Natural killer cell treated with Interleukin-12 subunit alpha and Interleukin-12 subunit beta and Interleukin-15 and Interleukin-18, amount 100 ng/mL, for 72 hours (primary cell): ENCODE data around the gene SLC30A10. TPM values are rescaled to one million over a fixed set of nuclear protein-coding genes. Genes with fewer than 3 reads are reported as not detected.
"Not testable (repeated sequence)": the region's sequence is repeated elsewhere in the genome, so short reads cannot be mapped to it uniquely, and the experiment has no call there.

Experiments
- ATAC-seq, 2 donors: fragments of 150-1000 bp; cut with Tn5 transposase in 1 of 2; sonication (Bioruptor Pico), chemical (Tn5 transposase) in 1 of 2; 2 replicates each; pipeline ENCODE4 v1.10.0; 2021
- DNase-seq: peaks from one replicate; pipeline ENCODE4 v3.0.0; 2022; ENCODE audit warnings: low spot score
- H3K27ac Mint-ChIP-seq, 2 donors: 1 replicate in 1 of 2; 2 replicates in 1 of 2; pipeline ENCODE4 v1.8.0; 2022; ENCODE audit warnings: mixed read lengths in 2 of 2, mild to moderate bottlenecking in 1 of 2, moderate library complexity in 1 of 2
- H3K27me3 Mint-ChIP-seq, 2 donors: 1 replicate in 1 of 2; 2 replicates in 1 of 2; pipeline ENCODE4 v1.8.0; 2022; ENCODE audit warnings: mixed read lengths in 2 of 2
- H3K36me3 Mint-ChIP-seq: one replicate; pipeline ENCODE4 v1.8.0; 2022; ENCODE audit warnings: mixed read lengths
- H3K4me1 Mint-ChIP-seq, 2 donors: 1 replicate in 1 of 2; 2 replicates in 1 of 2; pipeline ENCODE4 v1.8.0; 2022; ENCODE audit warnings: low read depth in 2 of 2, mixed read lengths in 2 of 2, mild to moderate bottlenecking in 1 of 2
- H3K4me3 Mint-ChIP-seq: one replicate; pipeline ENCODE4 v1.8.0; 2022; ENCODE audit warnings: mixed read lengths
- H3K9me3 Mint-ChIP-seq: 2 replicates; pipeline ENCODE4 v1.8.0; 2022; ENCODE audit warnings: mixed read lengths
- total RNA-seq, 2 donors: library from RNA; stranded (reverse); gene quantifications; one replicate each; pipeline ENCODE4 v1.2.3, GENCODE V29; 2022

SLC30A10 gene
- total RNA-seq, 2 donors from 2014 or later: not detected

DNA sequence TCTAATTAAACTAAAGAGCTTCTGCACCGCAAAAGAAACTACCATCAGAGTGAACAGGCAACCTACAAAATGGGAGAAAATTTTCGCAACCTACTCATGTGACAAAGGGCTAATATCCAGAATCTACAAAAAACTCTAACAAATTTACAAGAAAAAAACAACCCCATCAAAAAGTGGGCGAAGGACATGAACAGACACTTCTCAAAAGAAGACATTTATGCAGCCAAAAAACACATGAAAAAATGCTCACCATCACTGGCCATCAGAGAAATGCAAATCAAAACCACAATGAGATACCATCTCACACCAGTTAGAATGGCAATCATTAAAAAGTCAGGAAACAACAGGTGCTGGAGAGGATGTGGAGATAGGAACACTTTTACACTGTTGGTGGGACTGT is 20.4 kb upstream of the SLC30A10 start:
- H3K27ac Mint-ChIP-seq, H3K36me3 Mint-ChIP-seq, DNase-seq, ATAC-seq, H3K4me3 Mint-ChIP-seq, H3K9me3 Mint-ChIP-seq, H3K4me1 Mint-ChIP-seq: not testable (repeated sequence)
- peaks cover 10 to 16% of the 10 kb centered on the region in 2 donors for H3K27me3 Mint-ChIP-seq

DNA sequence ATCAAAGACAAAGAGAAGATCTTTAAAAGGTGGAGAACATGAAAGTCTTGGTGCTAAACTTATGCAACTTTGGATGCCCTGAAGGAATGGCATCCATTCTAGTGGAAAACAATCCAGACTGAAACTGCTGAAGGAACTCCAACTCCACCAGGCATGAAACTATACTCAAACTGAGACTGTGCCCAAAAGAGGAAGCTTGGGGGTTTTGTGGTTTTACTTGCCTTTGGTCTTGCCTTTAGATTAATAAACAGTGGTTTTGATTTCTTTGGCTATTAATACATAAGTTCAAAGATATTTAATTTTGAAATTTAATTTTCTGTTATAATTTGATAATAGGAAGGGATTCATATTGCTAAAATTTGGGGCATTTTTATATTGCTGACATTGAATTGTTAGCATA is 17.4 kb upstream of the SLC30A10 start:
- ATAC-seq: no peak
- no peak overlapping the region for H3K27ac Mint-ChIP-seq
- no peak overlapping the region for H3K4me3 Mint-ChIP-seq
- no peaks in the 10 kb centered on the region for H3K36me3 Mint-ChIP-seq
- no peak for DNase-seq
- no peaks in the 10 kb centered on the region for H3K4me1 Mint-ChIP-seq
- H3K9me3 Mint-ChIP-seq: no peaks in the 10 kb centered on the region
- peaks cover 24 to 34% of the 10 kb centered on the region in 2 donors for H3K27me3 Mint-ChIP-seq

DNA sequence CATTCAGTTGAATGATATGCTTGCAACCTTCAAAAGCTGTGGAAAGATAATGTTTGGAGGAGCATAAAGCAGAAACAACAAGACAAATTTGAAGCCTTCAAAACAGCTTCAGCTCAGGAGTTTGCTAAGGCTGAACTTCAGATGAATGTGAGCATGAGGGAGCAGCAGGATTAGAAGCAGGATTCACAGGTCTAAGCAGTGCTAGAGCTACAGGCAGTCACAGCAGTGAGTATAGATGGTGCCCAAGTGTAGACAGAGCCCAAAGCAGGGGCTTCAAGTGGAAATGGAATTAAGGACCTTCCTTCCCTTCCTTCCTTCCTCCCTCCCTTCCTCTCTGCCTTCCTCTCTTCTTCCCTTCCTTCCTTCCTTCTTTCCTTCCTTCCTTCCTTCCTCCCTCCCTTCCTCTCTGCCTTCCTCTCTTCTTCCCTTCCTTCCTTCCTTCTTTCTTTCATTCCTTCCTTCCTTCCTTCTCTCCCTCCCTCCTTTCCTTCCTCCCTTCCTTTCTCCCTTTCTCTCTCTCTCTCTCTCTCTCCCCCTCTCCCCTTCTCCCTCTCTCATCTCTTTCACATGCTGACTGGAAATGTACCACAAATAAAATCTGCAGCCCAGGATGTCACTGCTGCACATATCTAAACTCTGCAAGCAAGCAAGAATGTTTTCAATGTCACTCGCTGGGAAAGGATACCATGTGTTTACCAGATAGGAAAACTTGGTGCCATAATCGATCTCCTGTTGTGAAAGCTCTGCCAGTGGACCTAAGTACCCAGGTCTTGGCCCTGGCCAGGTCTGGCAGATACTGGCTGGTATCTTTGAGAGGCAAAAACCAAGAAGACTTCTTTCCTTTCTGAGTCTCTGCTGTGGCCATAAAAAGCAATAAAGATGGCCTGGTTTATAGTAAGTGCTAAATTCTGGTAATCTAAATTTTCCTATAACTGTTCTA is 13.1 kb upstream of the SLC30A10 start:
- no peak for DNase-seq
- no peak overlapping the region for H3K4me3 Mint-ChIP-seq
- H3K9me3 Mint-ChIP-seq: no peaks in the 10 kb centered on the region
- peaks cover 36 to 56% of the 10 kb centered on the region in 2 donors for H3K27me3 Mint-ChIP-seq
- no peaks in the 10 kb centered on the region for H3K4me1 Mint-ChIP-seq
- no peak overlapping the region for H3K27ac Mint-ChIP-seq
- H3K36me3 Mint-ChIP-seq: no peaks in the 10 kb centered on the region
- ATAC-seq: no peak

DNA sequence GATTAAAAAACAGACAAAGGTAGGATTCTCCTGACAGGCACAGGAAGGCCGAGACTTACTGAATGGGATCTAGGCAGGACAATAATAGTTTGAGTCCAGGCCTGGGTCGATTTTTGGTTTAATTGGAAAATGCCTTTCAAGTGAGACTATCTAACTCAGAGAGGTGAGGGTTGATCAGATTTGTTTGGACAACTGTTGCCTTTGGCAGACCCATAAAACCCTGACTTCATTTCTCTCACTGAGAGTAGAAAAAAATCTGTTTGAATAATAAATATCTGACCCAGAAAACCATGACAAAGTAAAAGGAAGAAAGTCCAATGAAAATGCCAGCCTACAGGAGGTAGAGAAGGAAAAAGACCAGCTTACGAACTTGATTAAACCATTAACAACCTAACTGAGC is 12.3 kb upstream of the SLC30A10 start:
- ATAC-seq (no peak), DNase-seq (no peak)
- Mint-ChIP-seq H3K4me1 (no peaks in the 10 kb centered on the region), H3K36me3 (no peaks in the 10 kb centered on the region), H3K27ac (no peak overlapping the region), H3K4me3 (no peak overlapping the region), H3K9me3 (no peaks in the 10 kb centered on the region), H3K27me3 (peaks cover 36 to 55% of the 10 kb centered on the region in 2 donors)

DNA sequence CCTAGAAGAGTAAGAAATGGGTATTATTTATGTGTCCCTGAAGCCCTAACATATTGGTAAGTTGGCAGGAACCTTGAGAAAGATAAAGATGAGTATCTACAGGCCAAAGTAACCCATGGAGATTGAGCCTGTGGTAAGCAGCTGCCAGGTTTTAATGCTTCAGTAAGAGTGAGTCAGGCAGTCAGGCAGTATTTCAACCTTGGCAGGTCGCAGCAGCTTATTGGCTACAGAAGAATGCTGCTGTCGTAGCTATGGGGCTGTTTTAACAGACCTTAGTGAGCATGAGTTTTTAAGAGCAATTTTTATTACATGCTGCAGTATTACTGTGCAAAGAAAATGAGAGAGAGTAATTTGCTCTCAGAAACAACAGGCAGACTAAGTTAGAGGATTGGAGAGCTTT is 10.3 kb upstream of the SLC30A10 start:
- Mint-ChIP-seq H3K9me3 (no peaks in the 10 kb centered on the region), H3K27ac (no peak overlapping the region), H3K27me3 (peaks cover 33 to 55% of the 10 kb centered on the region in 2 donors), H3K36me3 (no peaks in the 10 kb centered on the region), H3K4me1 (no peaks in the 10 kb centered on the region), H3K4me3 (no peak overlapping the region)
- no peak for DNase-seq
- no peak for ATAC-seq

DNA sequence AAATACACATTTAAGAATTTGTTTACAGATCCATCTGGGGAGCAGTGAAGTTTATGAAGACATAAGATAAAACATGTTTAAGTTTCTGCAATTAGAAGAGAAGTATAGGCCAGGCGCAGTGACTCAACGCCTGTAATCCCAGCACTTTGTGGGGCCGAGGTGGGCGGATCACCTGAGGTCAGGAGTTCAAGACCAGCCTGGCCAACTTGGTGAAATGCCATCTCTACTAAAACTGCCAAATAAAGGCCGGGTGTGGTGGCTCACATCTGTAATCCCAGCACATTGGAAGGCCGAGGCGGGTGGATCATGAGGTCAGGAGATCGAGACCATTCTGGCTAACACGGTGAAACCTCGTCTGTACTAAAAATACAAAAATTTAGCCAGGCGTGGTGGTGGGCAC is 5.4 kb upstream of the SLC30A10 start:
- not testable (repeated sequence) for H3K9me3 Mint-ChIP-seq, H3K4me1 Mint-ChIP-seq, DNase-seq, H3K27ac Mint-ChIP-seq, H3K4me3 Mint-ChIP-seq, ATAC-seq, H3K36me3 Mint-ChIP-seq
- H3K27me3 Mint-ChIP-seq: peaks cover 24 to 53% of the 10 kb centered on the region in 2 donors

DNA sequence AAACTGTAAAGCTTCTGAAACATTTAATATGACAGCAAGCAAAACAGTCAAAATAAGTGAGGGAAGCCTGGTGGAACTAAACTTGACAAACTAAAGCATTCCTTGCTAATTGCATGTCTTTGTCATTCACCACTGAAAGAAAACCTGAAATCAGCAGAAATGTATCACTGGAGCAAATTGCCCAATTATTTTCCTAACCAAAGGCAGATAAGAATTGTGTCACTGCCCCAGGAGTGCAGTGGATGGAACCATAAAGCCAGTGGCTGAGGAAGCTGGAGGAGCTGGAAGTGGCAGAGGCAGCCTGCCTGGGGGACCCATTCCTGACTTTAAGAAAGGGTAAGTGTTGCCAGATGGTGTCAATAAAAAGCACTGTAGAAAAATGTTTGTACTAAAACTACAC is 2.7 kb upstream of the SLC30A10 start:
- ATAC-seq (no peak), DNase-seq (no peak)
- no peak overlapping the region for H3K27ac Mint-ChIP-seq
- no peaks in the 10 kb centered on the region for H3K9me3 Mint-ChIP-seq
- no peak overlapping the region for H3K4me3 Mint-ChIP-seq
- H3K27me3 Mint-ChIP-seq: peaks cover 29 to 46% of the 10 kb centered on the region in 2 donors
- H3K36me3 Mint-ChIP-seq: peaks cover 6% of the 10 kb centered on the region
- H3K4me1 Mint-ChIP-seq: peaks cover 0 to 5% of the 10 kb centered on the region in 2 donors

DNA sequence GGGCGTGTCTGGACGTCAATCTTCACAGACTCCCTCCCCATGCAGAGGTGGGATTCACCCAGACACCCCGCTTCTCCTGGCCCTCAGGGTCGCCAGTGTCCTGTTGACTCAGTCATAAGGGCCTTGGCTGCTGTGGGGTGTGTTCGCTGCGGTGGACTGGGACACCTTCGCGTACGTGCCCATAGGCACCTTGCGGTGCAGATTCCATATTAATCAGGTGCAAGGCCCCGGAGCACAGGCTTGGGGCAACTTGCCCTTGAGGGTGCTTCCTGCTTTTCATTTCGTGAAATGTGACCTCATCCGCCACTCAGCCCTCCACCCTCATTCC is 398 bp upstream of the SLC30A10 start:
- no peaks in the 10 kb centered on the region for H3K9me3 Mint-ChIP-seq
- DNase-seq (no peak), ATAC-seq (peak in 1 of 2 donors; percentile 16)
- H3K4me3 Mint-ChIP-seq: peak overlapping the region; percentile 49
- peaks cover 29 to 37% of the 10 kb centered on the region in 2 donors for H3K27me3 Mint-ChIP-seq
- peaks cover 6% of the 10 kb centered on the region for H3K36me3 Mint-ChIP-seq
- peaks cover 0 to 5% of the 10 kb centered on the region in 2 donors for H3K4me1 Mint-ChIP-seq
- H3K27ac Mint-ChIP-seq: no peak overlapping the region

DNA sequence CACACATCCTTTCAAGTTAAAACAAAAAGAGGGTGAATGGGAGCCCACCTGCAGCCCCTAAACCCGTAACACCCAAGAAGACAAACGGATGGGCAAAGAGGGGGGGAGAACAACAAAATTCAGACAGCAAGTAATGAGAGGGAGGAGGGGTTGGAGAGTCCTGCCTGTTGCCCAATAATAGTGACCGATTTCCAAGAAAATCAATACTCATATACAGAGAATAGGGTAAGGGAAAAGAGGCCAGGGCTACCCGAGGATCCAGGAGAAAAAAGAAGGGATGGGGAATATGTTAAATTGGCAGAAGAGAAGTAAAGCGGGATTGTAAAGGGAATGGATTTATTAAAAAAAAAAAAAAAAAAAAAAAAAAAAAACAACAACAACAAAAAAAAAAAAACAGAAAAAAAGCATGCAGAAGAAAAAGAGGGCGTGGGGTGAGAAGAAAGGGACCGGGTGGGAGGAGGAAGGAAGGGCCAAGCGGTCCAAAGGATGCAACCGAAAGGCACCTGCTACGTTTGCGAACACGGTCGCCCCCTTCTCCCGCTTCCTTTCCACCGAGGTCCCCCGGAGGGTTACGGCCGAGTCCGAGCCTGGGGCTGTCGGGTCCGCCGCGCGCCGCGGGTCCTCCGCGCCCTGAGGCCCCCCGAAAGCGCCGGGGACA is 930 bp downstream of the SLC30A10 start:
- H3K4me1 Mint-ChIP-seq: peaks cover 0 to 5% of the 10 kb centered on the region in 2 donors
- no peak for ATAC-seq

DNA sequence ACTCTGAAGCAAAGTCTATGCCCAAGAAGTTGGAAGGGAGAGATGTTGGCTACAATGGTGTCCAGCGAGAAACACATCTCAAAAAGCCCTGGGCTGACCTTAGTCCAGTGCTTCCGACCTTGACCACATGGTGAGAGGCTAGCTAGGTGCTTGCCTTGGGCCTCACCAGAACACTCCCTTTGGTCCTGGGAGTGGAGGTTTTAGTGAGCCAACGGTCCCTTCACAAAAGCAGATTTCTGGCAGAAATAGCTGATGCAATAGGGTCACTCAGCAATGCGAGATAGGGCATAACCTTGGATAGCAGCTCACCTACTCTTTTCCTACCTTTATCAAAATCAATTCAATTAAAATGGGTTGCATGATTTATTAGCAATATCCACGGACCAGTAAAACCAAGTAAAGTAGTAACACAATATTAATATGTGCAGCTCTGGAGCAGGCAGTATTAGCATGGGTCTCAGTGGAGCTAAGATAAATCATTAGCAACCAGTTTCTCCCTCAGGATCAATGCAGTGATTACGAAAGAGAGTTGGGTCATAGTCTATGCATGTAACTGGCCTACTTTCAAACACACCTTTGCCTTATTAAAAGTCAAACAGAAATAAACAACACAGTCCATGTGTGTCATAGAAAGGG is 1.9 kb downstream of the SLC30A10 start:
- no peaks in the 10 kb centered on the region for H3K9me3 Mint-ChIP-seq
- peaks cover 6% of the 10 kb centered on the region for H3K36me3 Mint-ChIP-seq
- ATAC-seq (no peak), DNase-seq (no peak)
- no peak overlapping the region for H3K4me3 Mint-ChIP-seq
- H3K27ac Mint-ChIP-seq: no peak overlapping the region
- peaks cover 32 to 48% of the 10 kb centered on the region in 2 donors for H3K27me3 Mint-ChIP-seq
- peaks cover 0 to 5% of the 10 kb centered on the region in 2 donors for H3K4me1 Mint-ChIP-seq

More for the DNA sequence above, 930 bp downstream of the SLC30A10 start:
- Mint-ChIP-seq H3K36me3 (peaks cover 6% of the 10 kb centered on the region), H3K27me3 (peaks cover 32 to 45% of the 10 kb centered on the region in 2 donors), H3K9me3 (no peaks in the 10 kb centered on the region), H3K27ac (no peak overlapping the region), H3K4me3 (peak overlapping the region; percentile 42)
- DNase-seq: no peak

DNA sequence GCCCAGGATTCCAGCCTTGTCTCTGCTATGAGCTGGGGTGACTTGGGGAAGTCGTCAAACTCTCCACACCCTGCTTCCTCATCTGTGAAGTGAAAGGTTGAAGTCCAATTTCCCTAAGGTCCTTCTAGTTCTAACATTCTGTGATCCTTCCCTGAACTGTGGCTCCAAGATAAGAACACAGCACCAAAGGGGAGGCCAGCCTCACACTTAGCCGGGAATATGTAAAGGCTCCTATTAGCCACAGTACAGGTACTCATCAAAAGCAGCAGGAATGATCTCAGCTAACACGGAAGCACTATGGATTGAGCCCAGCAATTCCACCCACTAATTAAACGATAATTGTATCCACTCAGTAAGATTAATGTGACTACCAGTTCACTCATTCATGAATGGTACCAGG is 4.0 kb downstream of the SLC30A10 start:
- Mint-ChIP-seq H3K4me1 (peaks cover 0 to 5% of the 10 kb centered on the region in 2 donors), H3K36me3 (peaks cover 6% of the 10 kb centered on the region), H3K27me3 (peaks cover 26 to 32% of the 10 kb centered on the region in 2 donors), H3K9me3 (no peaks in the 10 kb centered on the region), H3K27ac (no peak overlapping the region), H3K4me3 (no peak overlapping the region)
- DNase-seq (no peak), ATAC-seq (no peak)

DNA sequence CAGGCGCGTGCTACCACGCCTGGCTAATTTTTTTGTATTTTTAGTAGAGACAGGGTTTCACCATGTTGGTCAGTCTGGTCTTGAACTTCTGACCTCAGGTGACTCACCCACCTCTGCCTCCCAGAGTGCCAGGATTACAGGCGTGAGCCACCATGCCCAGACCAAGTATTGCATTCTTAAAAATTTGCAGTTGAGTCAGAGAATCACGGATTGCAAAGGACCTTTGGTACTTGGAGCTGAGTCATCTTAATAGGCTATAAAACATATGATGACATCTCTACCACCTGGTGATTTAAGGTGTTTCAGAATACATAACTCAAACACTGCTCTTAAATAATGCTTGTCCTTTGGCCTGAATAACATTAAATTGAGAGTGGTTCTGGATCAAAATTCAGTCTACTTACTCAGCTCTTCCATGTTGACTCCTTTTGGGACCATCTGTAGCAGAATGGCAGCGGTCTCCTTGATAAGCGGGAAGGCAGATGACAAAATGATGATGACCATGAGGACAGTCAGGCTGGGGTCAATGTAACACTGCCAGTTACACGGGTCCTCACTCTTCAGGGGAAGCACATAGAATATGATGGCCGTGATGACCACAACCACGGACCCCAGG is 10.4 kb downstream of the SLC30A10 start:
- Mint-ChIP-seq H3K36me3 (no peaks in the 10 kb centered on the region), H3K9me3 (no peaks in the 10 kb centered on the region), H3K27me3 (peaks cover 3 to 9% of the 10 kb centered on the region in 2 donors), H3K4me3 (no peak overlapping the region), H3K27ac (no peak overlapping the region), H3K4me1 (no peaks in the 10 kb centered on the region)
- DNase-seq (no peak), ATAC-seq (no peak)

DNA sequence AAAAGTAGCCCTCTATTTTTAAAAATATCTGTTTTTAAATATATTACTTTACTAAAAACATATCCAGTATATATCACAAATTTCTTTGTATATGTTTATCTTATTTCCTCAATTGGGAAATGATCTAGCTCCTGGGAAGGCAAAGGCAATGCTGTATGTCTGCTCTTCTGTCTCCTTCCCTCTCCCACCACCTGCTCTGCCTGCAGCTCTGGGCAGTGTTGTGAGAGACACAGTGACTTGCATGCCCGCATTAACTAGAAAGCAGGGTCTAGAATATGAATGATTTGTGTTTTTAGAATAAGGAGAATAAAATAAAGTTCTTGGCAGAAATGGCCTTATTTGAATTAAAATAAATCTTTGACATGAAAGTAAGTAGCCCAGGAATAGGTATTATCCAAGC is 11.1 kb downstream of the SLC30A10 start:
- ATAC-seq: no peak
- Mint-ChIP-seq H3K27me3 (peaks cover 0 to 2% of the 10 kb centered on the region in 2 donors), H3K9me3 (no peaks in the 10 kb centered on the region), H3K4me3 (no peak overlapping the region), H3K36me3 (no peaks in the 10 kb centered on the region), H3K27ac (no peak overlapping the region), H3K4me1 (no peaks in the 10 kb centered on the region)
- no peak for DNase-seq
